ENCODE results near the gene PDZRN4.

PDZRN4 gene

GRCh38 chr12:41336041-41336549 is 148.0 kb downstream of the PDZRN4 start:
- H3K27ac ChIP-seq: no peak overlapping the region
- TF ChIP-seq CTCF (conservative IDR thresholded peaks at IDR 0.05): no peak

- no peak overlapping the region for H3K27ac ChIP-seq
- no peak for TF ChIP-seq CTCF (conservative IDR thresholded peaks at IDR 0.05)
These were observed 151.7 kb downstream of the PDZRN4 start for GRCh38 chr12:41339784-41340183.

- H3K27ac ChIP-seq: no peak overlapping the region
- TF ChIP-seq CTCF (conservative IDR thresholded peaks at IDR 0.05): no peak
These were observed 156.8 kb downstream of the PDZRN4 start for GRCh38 chr12:41344776-41345470.

GRCh38 chr12:41348198-41348597 is 160.1 kb downstream of the PDZRN4 start:
- no peak for TF ChIP-seq CTCF (conservative IDR thresholded peaks at IDR 0.05)
- H3K27ac ChIP-seq: no peak overlapping the region

GRCh38 chr12:41356181-41356580 is 168.1 kb downstream of the PDZRN4 start:
- TF ChIP-seq CTCF (conservative IDR thresholded peaks at IDR 0.05): no peak
- no peak overlapping the region for H3K27ac ChIP-seq

- no peak overlapping the region for H3K27ac ChIP-seq
- TF ChIP-seq CTCF (conservative IDR thresholded peaks at IDR 0.05): no peak
These were observed 173.6 kb downstream of the PDZRN4 start for GRCh38 chr12:41361738-41362137.

- TF ChIP-seq CTCF (conservative IDR thresholded peaks at IDR 0.05): no peak
- no peak overlapping the region for H3K27ac ChIP-seq
These were observed 174.4 kb downstream of the PDZRN4 start for GRCh38 chr12:41362510-41362909.
